CD1c-positive myeloid dendritic cell (primary cell): ENCODE results near the gene EFCAB9.

ENCODE experiments used
- DNase-seq: peaks from one replicate; pipeline ENCODE4 v3.0.0-alpha.2; 2016; ENCODE audit errors: extremely low spot score

Gene EFCAB9

GRCh38 chr5:172165465-172165864, 28.5 kb upstream of the EFCAB9 start:
- DNase-seq = no peak

GRCh38 chr5:172166030-172166826, 27.7 kb upstream of the EFCAB9 start:
- DNase-seq = no peak

GRCh38 chr5:172167895-172168294, 26.1 kb upstream of the EFCAB9 start:
- DNase-seq = no peak

- no peak for DNase-seq
Measured at GRCh38 chr5:172168311-172168710, 25.7 kb upstream of the EFCAB9 start.

DNA sequence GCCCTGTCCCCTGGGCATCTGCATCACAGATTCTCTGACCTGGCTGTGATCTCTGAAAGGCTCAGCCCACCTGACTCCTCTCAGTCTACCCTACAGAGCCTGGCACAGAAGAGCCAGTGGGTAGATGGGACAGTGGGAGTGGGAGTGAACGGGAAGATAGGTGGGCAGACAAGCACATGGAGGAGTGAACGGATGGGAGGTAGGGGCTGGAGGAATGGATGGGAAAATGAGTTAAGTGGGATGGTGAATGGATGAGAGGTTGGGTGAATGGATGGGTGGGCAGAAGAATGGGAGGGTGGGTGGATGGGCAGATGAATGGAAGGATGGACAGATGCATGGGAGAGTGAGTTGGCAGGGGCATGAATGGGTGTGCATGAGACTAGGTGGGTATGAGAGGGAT, 24.8 kb upstream of the EFCAB9 start:
- DNase-seq = no peak

DNA sequence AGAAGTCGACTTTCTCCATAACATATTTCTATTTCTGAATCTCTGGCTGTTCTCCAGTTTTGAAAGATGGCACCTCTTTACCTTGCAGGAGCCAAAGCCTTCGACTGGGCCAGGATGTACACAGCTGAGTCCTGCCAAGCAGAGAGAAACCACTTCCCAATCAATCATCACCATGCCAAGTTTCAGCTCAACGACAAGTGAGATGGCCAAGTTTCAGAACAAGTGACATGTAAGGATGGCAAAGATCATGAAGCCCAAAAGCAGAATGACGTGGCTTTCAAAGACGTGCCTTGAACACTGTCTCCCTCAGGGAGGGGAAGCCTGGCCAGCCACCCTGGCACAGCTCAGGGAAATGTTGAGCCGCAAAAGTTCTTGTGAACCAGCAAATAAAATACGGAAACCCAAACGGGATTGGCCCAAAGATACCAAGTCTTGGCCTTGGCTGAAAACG, 23.7 kb upstream of the EFCAB9 start:
- DNase-seq = no peak

GRCh38 chr5:172171118-172171517, 22.9 kb upstream of the EFCAB9 start:
- DNase-seq = no peak

DNA sequence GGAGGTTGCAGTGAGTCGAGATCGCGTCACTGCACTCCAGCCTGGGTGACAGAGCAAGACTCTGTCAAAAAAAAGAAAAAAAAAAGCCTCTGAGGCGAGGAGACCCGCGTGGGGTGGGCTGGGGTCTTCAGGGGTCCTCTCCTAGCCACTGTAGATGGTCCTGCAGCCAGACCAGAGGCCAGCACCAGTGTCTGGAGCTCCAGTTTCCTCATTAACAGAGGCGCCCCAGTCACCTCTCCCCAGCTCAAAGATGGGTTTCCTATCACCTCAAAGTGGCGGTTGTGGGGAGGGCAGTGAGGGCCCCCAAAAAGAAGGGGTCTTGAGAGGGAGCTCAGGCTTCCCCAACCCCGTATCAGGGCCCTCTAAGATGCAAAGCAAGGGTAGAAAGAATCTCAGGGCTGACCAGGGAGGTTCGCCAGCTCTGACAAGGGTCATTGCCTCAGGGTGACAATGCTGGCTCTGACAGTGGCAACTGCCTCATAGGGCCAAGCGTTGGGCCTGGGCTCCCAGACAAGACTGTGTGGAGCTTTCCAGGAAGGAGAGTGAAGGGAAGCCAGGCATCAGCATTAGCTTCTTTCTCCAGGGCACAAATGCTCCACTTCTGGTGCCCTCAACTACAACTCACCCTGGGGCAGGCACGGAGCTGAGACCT, 20.9 kb upstream of the EFCAB9 start:
- no peak for DNase-seq

DNA sequence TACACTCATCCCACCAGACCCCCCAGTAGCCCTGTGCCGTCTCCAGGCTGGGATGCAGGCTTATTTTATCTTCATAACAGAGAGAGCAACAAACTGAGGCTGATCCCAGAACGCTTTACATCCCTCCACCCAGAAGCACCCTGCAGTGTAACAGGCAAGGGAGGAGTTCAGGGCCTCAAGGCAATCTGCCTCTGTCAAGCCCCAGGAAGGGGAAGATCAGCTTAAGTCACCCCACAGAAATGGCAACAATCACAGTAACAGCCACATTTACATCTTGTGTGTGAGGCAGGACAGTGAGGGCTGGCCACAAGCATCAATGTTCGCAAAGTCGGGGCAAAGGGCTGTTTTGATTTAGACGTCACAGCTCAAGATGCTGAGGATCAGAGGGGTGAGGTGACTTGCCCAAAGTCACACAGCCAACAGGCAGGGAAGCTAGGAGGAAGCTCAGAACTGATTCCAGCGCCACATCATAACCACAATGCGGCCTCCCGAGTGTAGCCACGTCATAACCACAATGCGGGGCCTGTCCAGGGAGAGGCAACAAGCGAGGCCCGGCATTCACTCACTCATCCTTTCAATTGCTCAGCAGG, 20.3 kb upstream of the EFCAB9 start:
- peak; percentile 76 for DNase-seq

DNA sequence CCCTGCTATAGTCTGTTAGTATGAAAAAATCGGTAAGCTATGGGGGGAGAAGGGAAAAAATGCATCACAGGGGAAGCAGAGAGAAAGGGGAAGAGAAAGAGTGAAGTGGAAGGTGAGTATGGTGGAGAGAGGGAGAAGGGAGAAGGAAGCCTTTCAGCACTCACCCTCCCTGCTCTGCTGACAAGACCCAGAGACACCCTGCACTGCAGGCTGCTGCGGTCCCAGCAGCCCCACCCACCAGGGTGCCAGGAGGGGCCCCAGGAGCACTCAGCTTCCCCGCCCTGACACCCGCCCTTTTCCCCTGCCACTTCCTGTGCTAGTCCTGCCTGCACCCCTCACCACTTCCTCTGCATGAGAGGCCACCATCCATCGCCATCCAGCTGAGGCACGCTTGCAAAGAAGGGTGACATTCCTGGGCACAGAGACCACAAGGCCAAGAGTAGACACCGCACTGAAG, 18.7 kb upstream of the EFCAB9 start:
- peak; percentile 78 for DNase-seq

DNA sequence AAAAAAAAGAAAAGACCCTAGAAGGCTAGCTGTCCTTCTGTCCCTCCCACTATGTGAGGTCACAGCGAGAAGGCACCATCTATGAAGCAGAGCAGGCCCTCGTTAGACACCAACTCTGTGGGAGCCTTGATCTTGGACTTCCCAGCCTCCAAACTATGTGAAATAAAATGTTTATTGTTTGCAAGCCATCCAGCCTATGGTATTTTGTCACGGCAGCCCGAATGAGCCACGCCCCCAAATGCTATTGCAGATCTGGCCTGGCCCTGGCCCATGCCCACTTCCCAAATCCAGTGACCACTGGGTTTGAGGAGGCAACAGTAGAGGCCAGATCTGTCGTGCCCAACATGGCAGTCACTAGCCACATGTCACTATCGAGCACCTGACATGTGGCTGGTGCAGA, 16.8 kb upstream of the EFCAB9 start:
- peak; percentile 45 for DNase-seq

DNA sequence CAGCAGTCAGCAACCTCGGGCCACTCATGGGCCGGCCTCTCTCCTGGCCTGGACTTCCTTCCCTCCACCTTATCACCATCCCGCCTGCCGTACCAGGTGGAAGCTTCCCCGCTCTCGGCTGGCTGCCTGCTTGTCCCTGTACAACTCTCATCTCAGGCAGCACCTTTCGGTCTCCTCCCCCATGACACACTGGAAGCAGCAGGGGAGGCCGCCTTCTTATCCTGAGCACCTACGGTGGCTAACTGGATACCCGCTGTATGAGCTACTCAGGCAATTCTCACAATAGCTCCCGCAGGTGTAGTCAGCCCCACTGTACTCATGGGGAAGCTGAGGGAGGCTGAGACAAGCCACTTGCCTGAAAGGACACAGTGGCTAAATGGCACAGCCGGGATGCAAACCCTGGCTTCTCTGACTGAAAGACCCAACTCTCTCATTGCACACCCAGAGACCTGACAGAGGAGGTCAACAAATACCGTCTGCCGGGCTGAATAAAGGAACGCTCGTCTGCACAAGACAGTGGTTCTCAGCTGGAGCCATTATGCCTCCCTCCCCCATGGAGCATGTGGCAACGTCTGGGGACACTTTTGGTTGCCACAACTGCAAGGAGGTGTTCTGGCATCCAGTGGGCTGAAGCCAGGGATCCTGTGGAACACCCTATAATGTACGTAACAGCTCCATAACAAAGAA, 15.5 kb upstream of the EFCAB9 start:
- no peak for DNase-seq

GRCh38 chr5:172178991-172179989, 14.7 kb upstream of the EFCAB9 start:
- DNase-seq = peak; percentile 81

DNA sequence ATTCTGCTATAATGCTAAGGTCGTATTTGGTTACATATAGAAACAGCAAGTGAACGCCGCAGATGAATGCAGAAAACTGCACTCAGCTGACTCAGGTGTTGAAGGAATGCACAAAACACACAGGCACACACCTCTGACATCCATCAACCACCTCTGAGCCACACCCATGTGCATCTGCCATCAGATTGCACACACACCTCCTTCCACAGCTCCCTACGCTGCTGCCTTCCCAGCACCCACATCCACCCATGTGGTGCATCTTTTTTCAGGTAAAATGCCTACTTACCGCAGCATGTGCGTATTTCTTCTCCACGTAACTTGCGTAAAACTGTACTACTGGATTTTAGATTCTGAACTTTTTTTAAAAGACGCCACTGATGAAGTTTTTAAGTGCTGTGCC, 13.0 kb upstream of the EFCAB9 start:
- DNase-seq = no peak

- DNase-seq = no peak
Measured at GRCh38 chr5:172182291-172182690, 11.7 kb upstream of the EFCAB9 start.

GRCh38 chr5:172183881-172184280, 10.1 kb upstream of the EFCAB9 start:
- DNase-seq = no peak

DNA sequence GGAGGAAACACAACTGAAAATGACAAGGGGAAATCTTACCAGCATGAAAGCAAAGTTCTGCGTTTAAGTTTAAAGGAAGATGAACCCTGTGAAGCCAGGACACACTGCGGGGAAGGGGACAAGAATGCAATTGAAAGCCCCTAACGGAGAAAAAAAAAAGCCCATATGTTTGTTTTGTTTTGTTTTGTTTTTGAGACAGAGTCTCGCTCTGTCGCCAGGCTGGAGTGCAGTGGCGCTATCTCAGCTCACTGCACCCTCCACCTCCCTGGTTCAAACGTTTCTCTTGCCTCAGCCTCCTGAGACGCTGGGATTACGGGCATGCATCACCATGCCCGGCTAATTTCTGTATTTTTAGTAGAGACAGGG, 8.9 kb upstream of the EFCAB9 start:
- DNase-seq = peak; percentile 37

- DNase-seq = no peak
Measured at GRCh38 chr5:172186114-172186695, 7.8 kb upstream of the EFCAB9 start.

GRCh38 chr5:172187118-172188032, 6.6 kb upstream of the EFCAB9 start:
- peak; percentile 92 for DNase-seq
